ENCODE results near the gene MRPL38. TPM values are rescaled to one million over a fixed set of nuclear protein-coding genes. Genes with fewer than 3 reads are reported as not detected.
"Not testable (repeated sequence)": the region's sequence is repeated elsewhere in the genome, so short reads cannot be mapped to it uniquely, and the experiment has no call there.

Gene MRPL38
- total RNA-seq, 1 experiment from 2014 or later = 124 TPM

- in situ Hi-C loops (cut with HindIII; ENCODE audit: low pct_unique_long_range_greater_than_20kb, low sequenced_read_pairs) = no loop called here
- no peak for DNase-seq (ENCODE audit: low read depth)
Observed at GRCh38 chr17:75888484-75888883, 16.2 kb downstream of the MRPL38 start.

GRCh38 chr17:75885860-75886259 lies 18.8 kb downstream of the MRPL38 start:
- DNase-seq (ENCODE audit: low read depth); in situ Hi-C loops (cut with HindIII; ENCODE audit: low pct_unique_long_range_greater_than_20kb, low sequenced_read_pairs): not testable (repeated sequence)

DNA sequence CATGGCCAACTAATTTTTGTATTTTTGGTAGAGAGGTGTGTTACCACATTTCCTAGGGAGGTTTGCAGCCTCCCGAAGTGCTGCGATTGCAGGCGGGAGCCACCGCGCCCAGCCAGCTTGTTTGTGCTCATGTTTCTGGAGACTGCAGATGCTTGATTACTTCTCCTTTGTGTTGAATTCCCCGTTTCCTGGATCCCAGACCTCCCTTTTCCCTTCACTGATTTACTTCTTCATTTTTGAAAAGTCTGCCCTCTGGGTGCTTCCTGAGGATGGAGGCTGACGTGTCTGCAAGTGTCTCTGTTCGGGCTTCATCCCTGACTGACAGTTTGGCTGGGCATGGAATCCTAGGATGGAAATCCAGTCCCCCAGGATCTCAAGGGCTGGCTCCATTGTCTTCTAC lies 19.3 kb downstream of the MRPL38 start:
- in situ Hi-C loops (cut with HindIII; ENCODE audit: low pct_unique_long_range_greater_than_20kb, low sequenced_read_pairs) = no loop called here
- DNase-seq (ENCODE audit: low read depth) = no peak

DNA sequence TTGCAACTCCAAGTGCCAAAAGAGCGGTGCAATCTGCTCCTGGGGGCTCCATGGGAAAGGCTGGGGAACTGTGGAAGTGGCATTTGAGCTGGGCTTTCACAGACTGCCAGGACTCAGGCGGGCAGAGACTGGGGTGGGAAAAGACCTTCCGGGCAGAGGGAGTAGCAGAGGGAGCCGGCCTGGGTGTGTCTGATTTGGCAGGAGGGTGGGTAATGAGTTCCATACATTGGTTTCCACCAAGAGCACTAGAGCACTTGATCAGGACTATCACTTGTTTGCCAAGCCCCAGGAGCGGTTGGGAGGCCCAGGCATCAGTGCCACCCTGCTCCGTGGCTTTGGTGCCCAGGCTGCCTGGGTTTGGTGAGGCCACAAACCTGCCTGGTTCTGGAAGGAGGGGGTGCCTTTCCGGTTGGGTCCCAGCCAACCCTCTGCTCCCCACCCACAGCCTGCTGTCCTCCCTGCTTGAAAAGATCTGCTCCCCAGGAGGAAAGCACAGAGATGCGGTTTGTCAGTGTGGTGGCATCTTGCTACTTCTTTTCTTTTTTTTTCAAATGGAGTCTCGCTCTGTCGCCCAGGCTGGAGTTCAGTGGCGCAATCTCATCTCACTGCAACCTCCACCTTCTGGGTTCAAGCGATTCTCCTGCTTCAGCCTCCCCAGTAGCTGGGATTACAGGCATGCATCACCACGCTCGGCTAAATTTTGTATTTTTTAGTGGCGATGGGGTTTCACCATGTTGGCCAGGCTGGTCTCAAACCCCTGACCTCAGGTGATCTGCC lies 22.8 kb downstream of the MRPL38 start:
- in situ Hi-C loops (cut with HindIII; ENCODE audit: low pct_unique_long_range_greater_than_20kb, low sequenced_read_pairs) = no loop called here
- no peak for DNase-seq (ENCODE audit: low read depth)

GRCh38 chr17:75880266-75880665 lies 24.4 kb downstream of the MRPL38 start:
- DNase-seq (ENCODE audit: low read depth) = no peak
- in situ Hi-C loops (cut with HindIII; ENCODE audit: low pct_unique_long_range_greater_than_20kb, low sequenced_read_pairs) = no loop called here

DNA sequence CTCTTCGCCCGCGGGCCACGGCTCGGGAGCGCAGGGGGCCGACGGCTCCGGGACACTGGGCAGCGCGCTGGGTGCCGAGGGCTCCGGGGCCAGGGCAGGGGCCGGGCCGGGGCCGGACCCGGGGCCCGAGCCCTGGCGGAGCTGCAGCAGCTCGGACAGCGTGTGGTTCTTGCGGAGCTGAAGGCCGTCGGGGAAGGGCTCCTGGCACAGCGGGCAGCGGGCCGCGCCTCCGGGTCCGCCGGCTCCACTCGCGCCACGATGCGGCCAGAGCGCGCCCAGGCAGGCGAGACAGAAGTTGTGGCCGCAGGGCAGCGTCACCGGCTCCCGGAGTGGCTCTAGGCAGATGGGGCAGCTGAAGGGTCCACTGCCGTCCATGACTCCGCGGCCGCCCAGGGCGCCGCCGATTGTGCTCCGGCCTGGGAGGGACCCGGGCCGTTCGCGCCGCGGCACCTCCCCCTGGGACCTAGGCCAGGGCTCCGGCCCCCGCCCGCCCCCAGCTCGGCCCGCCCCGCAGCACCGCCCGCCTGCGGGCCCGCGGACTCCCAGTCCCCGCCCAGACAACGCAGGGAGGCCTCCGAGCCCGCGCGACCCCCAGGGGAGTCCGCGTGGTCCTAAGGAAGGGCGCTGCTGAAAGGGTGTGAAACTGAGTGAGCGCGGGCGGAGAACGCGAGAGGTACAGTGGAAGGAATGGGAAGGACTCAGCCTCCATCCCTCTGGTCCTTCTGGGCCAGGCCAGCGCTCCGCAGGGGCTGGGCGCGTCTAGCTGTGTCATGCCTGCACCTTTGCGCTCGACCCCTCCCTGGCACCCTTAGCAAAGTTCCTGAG lies 26.3 kb downstream of the MRPL38 start, which contains the start of gene TRIM47:
TRIM47 (minus strand) TSS at position 408 of the 825 bp plus-strand sequence; CDS start at position 375, 33 bp downstream.
- DNase-seq (ENCODE audit: low read depth) = peak; percentile 75
- in situ Hi-C loops (cut with HindIII; ENCODE audit: low pct_unique_long_range_greater_than_20kb, low sequenced_read_pairs) = no loop called here

DNA sequence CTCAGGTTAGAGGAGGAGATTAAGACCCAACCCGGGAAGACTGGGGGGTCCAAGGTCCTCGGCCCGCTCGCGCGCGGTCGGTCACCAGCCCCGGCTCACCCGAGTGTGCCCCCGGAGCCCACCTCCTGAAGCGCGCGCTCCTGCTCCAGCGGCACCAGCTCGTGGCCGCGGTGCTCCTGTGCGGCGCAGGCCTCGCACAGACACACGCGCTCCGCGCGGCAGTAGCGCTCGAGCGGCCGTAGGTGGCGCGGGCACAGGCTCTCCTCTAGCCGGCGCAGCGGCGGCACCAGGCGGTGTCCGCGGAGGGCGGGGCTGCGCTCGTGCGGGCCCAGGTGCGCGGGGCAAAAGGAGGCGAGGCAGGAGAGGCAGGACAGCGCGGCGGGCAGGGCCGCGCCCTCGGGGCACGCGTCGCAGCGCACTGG lies 26.9 kb downstream of the MRPL38 start:
- peak; percentile 82 for DNase-seq (ENCODE audit: low read depth)
- in situ Hi-C loops (cut with HindIII; ENCODE audit: low pct_unique_long_range_greater_than_20kb, low sequenced_read_pairs) = no loop called here

GRCh38 chr17:75876938-75877751 lies 27.5 kb downstream of the MRPL38 start:
- in situ Hi-C loops (cut with HindIII; ENCODE audit: low pct_unique_long_range_greater_than_20kb, low sequenced_read_pairs) = no loop called here
- peak; percentile 98 for DNase-seq (ENCODE audit: low read depth)

GRCh38 chr17:75876190-75876937 lies 28.3 kb downstream of the MRPL38 start:
- peak; percentile 89 for DNase-seq (ENCODE audit: low read depth)
- in situ Hi-C loops (cut with HindIII; ENCODE audit: low pct_unique_long_range_greater_than_20kb, low sequenced_read_pairs) = no loop called here

DNA sequence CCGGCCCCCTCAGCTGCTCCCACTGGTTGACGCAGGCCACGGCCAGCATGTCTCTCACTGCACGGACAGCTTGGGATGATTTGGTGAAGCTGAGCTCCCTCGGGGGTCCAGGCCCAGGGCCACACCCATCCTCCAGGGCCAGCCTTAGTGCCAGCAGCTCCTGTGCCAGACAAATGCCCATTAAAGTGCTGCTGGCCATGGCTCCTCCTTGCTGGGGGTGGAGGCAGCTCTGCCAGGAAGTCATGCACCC lies 28.8 kb downstream of the MRPL38 start:
- DNase-seq (ENCODE audit: low read depth) = no peak
- in situ Hi-C loops (cut with HindIII; ENCODE audit: low pct_unique_long_range_greater_than_20kb, low sequenced_read_pairs) = no loop called here

- DNase-seq (ENCODE audit: low read depth) = no peak
- in situ Hi-C loops (cut with HindIII; ENCODE audit: low pct_unique_long_range_greater_than_20kb, low sequenced_read_pairs) = no loop called here
Observed at GRCh38 chr17:75875182-75875939, 29.3 kb downstream of the MRPL38 start.

DNA sequence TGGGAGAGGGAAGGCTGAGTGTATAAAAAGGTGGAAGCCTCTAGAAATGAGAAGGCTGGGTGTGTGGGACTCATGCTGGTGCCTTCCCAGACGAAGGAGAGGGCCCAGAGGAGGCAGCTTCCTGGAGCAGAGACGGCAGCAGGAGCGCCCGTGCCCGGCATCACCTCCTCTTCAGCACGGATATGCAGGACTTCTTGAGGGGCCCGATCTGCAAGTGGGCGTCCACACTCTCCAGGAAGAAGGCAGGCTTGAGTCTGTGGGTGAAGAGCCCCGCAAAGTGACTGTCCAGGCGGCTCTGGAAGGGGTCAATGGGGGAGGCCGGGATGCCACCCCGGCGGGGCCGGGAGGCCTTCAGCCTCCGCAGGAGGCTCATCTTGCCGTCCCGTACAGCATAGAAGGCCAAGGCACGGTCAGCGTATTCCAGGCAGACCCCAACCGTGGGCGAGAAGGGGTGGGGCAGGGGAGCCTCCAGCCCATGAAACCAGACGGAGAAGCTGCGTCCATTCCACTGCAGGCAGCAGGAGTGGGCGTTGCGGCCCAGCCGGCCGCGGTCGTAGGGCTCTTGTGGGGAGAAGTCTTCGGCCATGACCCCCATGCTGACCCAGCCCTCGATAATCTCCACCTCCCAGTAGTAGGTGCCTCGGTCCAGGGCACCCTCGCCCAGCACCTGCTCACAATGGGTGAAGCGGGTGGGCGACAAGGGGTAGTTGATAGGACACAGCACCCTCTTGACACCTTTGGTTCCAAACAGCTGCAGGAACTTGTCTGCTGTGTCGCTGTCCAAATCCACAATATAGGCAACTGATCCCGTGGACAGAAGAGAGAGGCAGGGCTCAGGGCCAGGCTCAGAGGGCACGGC lies 30.1 kb downstream of the MRPL38 start:
- in situ Hi-C loops (cut with HindIII; ENCODE audit: low pct_unique_long_range_greater_than_20kb, low sequenced_read_pairs) = no loop called here
- DNase-seq (ENCODE audit: low read depth) = no peak

DNA sequence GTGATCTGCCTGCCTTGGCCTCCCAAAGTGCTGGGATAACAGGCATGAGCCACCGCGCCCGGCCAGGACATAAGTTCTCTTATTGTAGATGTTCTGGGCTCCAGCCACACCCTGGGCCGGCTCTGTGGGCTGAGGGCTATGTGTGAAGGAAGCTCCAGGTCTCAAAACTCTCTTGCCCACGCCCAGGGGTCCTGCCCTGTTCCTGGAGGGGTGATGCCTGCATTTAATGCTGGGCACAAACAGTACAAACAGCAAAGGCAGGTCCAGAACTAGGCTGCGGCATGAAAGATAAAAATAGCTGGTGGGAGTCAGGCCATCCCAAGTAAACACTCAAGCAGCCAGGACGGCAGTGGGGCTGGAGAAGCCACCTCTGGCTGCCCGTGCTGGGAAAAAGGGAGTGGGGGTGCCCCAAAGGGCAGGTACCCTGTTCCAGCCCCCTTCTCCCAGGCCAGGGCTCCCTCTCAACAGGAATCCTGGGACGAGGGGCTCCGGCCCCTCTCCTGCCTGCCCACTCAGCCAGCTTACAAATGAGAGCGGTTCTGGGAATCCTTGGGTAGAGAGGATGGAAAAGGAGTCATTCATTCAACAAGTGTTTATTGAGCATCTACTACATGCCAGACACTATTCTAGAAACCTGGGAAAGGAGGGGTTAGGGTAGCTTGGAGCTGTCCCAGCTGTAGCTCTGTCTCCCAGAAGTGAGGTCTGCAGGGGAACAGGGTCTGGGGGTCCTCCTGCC lies 30.9 kb downstream of the MRPL38 start:
- no peak for DNase-seq (ENCODE audit: low read depth)
- in situ Hi-C loops (cut with HindIII; ENCODE audit: low pct_unique_long_range_greater_than_20kb, low sequenced_read_pairs) = no loop called here

- in situ Hi-C loops (cut with HindIII; ENCODE audit: low pct_unique_long_range_greater_than_20kb, low sequenced_read_pairs) = no loop called here
- DNase-seq (ENCODE audit: low read depth) = peak; percentile 83
Observed at GRCh38 chr17:75872434-75873351, 32.0 kb downstream of the MRPL38 start.

- in situ Hi-C loops (cut with HindIII; ENCODE audit: low pct_unique_long_range_greater_than_20kb, low sequenced_read_pairs); DNase-seq (ENCODE audit: low read depth): not testable (repeated sequence)
Observed at GRCh38 chr17:75870228-75870627, 34.5 kb downstream of the MRPL38 start.
